Measurements from ENCODE around the gene SLC35F1.
A peak's percentile ranks its signal among the peaks of the same experiment; 100 is the strongest.

The SLC35F1 gene

DNA sequence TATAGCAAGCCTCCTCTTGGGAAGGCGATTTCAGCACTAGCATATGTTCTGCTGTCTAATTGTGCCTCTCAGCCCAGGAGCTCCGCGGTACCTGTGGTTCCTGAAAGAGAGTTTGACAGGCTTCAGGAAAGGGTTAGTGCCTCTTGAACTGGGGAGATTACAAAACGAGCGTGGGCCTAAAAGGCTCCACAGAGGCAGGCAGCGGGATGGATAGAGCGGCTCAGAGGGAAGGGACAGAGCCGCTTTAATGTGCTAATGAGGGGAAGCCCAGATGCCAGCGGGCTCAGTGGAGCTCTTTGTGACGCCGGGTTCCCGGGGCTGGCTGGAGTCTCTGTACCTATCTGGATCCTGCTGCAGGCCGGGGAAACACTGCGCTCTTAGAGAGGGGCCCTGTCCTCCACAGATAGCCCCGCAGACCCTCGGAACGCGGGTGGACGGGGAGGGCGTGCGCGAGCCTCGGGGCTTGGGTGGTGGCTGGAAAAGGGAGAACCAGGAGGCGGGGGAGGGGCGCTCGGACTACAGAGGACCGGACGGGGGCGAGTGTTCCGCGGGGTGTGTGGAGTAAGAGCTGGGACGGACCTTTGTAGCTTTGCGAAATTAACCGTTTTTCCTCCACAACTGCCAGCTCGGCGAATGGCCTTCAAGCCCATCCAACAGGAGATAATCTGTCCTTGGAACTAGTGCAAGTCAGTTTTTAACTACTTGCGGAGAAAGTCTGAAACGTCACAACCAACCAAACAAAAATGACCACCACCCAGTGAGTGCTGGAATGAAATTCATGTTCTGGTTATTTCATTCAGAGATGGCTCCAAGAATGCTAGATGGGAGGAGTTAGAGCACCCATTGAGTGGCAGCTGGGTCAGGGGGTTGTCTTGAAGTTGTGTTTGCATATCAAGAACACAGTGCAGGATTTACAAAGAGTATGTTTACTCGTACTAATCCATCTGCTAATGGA lies 13.0 kb downstream of the SLC35F1 start:
- no peaks in the 10 kb centered on the region for H3K36me3 ChIP-seq (ENCODE audit: control insufficient read depth in 5 of 5, insufficient read depth in 5 of 5, low read length in 5 of 5)
- H3K4me1 ChIP-seq (ENCODE audit: control insufficient read depth in 5 of 5, insufficient read depth in 5 of 5, low read length in 5 of 5) = peaks cover 0 to 13% (median 10%) of the 10 kb centered on the region in 5 donors
- H3K27me3 ChIP-seq (ENCODE audit: control insufficient read depth in 5 of 5, insufficient read depth in 4 of 5, low read length in 5 of 5) = peaks cover 0 to 12% (median 2%) of the 10 kb centered on the region in 5 donors
- peak overlapping the region; percentile 52 to 64 (median 54) for H3K4me3 ChIP-seq (ENCODE audit: low read depth in 1 of 5, low read length in 5 of 5)
- H3K27ac ChIP-seq (ENCODE audit: low read depth, low read length) = no peak overlapping the region
- no peaks in the 10 kb centered on the region for H3K9me3 ChIP-seq (ENCODE audit: control insufficient read depth in 5 of 5, low read length in 5 of 5)
- peak overlapping the region in 3 of 5 donors; percentile 21 to 55 (median 27) for H3K9ac ChIP-seq (ENCODE audit: low read length in 5 of 5)

DNA sequence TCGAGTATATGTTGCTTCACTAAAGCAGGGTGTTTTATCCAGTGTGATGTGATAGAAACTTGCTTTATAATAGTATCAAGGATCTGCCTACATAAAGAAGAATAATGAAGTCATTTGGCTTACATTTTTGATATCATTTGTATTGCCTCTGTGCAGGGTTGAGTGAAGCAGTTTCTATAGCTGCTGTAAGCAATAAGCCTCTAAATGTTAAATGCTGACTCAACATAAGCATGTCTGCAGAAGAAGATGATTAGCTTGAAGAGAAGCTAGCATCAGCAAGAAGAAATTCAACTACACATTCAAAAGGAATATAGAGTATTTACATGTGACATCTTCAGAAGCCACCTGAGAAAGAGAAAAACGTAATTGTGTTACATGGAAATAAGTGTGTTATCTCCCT lies 17.6 kb downstream of the SLC35F1 start:
- peaks cover 0 to 15% (median 10%) of the 10 kb centered on the region in 5 donors for H3K9me3 ChIP-seq (ENCODE audit: control insufficient read depth in 5 of 5, low read length in 5 of 5)
- no peaks in the 10 kb centered on the region for H3K36me3 ChIP-seq (ENCODE audit: control insufficient read depth in 5 of 5, insufficient read depth in 5 of 5, low read length in 5 of 5)
- H3K27me3 ChIP-seq (ENCODE audit: control insufficient read depth in 5 of 5, insufficient read depth in 4 of 5, low read length in 5 of 5) = peaks cover 0 to 7% (median 0%) of the 10 kb centered on the region in 5 donors
- H3K4me3 ChIP-seq (ENCODE audit: low read depth in 1 of 5, low read length in 5 of 5) = no peak overlapping the region
- no peak overlapping the region for H3K9ac ChIP-seq (ENCODE audit: low read length in 5 of 5)
- H3K4me1 ChIP-seq (ENCODE audit: control insufficient read depth in 5 of 5, insufficient read depth in 5 of 5, low read length in 5 of 5) = peaks cover 0 to 9% (median 9%) of the 10 kb centered on the region in 5 donors
- no peak overlapping the region for H3K27ac ChIP-seq (ENCODE audit: low read depth, low read length)

DNA sequence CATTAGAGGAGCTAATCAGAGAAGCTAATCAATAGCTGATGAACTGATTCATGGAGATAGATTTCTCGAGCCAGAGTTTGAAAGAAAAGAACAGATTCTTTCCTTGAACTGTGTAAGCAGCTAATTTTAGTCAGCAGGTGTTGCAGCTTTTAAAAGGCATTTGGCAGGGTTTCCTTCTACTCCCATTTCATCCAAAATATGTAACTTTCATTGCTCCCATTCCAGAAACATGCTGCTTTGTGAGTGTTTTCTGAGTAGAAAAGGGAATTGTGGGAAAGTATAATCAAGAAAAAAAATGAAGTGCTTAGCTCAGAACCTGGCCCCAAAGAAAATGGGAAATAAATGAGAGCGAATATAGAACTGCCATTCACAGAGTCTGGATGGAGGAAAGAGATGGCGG lies 20.8 kb downstream of the SLC35F1 start:
- no peaks in the 10 kb centered on the region for H3K27me3 ChIP-seq (ENCODE audit: control insufficient read depth in 5 of 5, insufficient read depth in 4 of 5, low read length in 5 of 5)
- no peak overlapping the region for H3K27ac ChIP-seq (ENCODE audit: low read depth, low read length)

DNA sequence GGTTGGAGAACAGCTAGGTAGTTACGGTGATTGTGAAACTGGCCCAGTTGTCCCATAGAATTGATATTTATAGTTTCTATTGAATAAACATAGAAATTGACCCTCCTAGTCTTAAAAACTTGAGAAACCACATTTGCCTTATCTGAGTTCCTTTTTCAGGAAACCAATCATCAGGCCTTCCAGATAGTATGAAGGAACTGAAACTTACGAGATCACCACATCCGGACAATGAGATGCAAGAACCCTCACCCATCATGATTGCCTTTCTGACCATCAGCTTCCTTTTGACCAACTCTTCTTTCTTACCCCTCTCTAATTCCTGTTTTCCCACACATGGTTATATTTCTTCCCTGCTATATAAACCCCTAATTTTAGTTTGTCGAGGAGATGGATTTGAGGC lies 21.8 kb downstream of the SLC35F1 start:
- H3K4me3 ChIP-seq (ENCODE audit: low read depth in 1 of 5, low read length in 5 of 5) = no peak overlapping the region
- no peaks in the 10 kb centered on the region for H3K27me3 ChIP-seq (ENCODE audit: control insufficient read depth in 5 of 5, insufficient read depth in 4 of 5, low read length in 5 of 5)
- H3K4me1 ChIP-seq (ENCODE audit: control insufficient read depth in 5 of 5, insufficient read depth in 5 of 5, low read length in 5 of 5) = no peaks in the 10 kb centered on the region
- no peak overlapping the region for H3K9ac ChIP-seq (ENCODE audit: low read length in 5 of 5)
- no peak overlapping the region for H3K27ac ChIP-seq (ENCODE audit: low read depth, low read length)
- no peaks in the 10 kb centered on the region for H3K36me3 ChIP-seq (ENCODE audit: control insufficient read depth in 5 of 5, insufficient read depth in 5 of 5, low read length in 5 of 5)
- H3K9me3 ChIP-seq (ENCODE audit: control insufficient read depth in 5 of 5, low read length in 5 of 5) = peaks cover 0 to 19% (median 13%) of the 10 kb centered on the region in 5 donors

More for the DNA sequence above, 20.8 kb downstream of the SLC35F1 start:
- Histone ChIP-seq H3K4me1 (ENCODE audit: control insufficient read depth in 5 of 5, insufficient read depth in 5 of 5, low read length in 5 of 5) (no peaks in the 10 kb centered on the region), H3K9ac (ENCODE audit: low read length in 5 of 5) (no peak overlapping the region), H3K4me3 (ENCODE audit: low read depth in 1 of 5, low read length in 5 of 5) (no peak overlapping the region), H3K9me3 (ENCODE audit: control insufficient read depth in 5 of 5, low read length in 5 of 5) (peaks cover 0 to 19% (median 13%) of the 10 kb centered on the region in 5 donors), H3K36me3 (ENCODE audit: control insufficient read depth in 5 of 5, insufficient read depth in 5 of 5, low read length in 5 of 5) (no peaks in the 10 kb centered on the region)

DNA sequence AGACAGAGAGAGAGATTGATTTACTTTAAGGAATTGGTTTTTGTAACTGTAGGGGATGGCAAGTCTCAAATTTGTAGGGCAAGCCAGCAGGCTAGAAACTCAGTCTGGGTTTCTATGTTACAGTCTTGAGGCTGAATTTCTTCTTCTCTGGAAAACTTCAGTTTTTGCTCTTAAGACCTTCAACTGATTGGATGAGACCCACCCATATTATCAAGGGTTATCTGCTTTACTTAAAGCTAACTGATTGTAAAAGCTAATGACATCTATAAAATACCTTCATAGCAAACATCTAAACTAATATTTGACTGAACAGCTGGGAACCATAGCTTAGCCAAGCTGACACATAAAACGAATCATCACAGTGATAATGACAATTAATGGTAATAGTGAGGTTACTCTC lies 22.4 kb downstream of the SLC35F1 start:
- Histone ChIP-seq H3K27ac (ENCODE audit: low read depth, low read length) (no peak overlapping the region), H3K36me3 (ENCODE audit: control insufficient read depth in 5 of 5, insufficient read depth in 5 of 5, low read length in 5 of 5) (no peaks in the 10 kb centered on the region), H3K27me3 (ENCODE audit: control insufficient read depth in 5 of 5, insufficient read depth in 4 of 5, low read length in 5 of 5) (no peaks in the 10 kb centered on the region), H3K9me3 (ENCODE audit: control insufficient read depth in 5 of 5, low read length in 5 of 5) (peaks cover 0 to 19% (median 13%) of the 10 kb centered on the region in 5 donors), H3K4me3 (ENCODE audit: low read depth in 1 of 5, low read length in 5 of 5) (no peak overlapping the region), H3K4me1 (ENCODE audit: control insufficient read depth in 5 of 5, insufficient read depth in 5 of 5, low read length in 5 of 5) (no peaks in the 10 kb centered on the region), H3K9ac (ENCODE audit: low read length in 5 of 5) (no peak overlapping the region)

DNA sequence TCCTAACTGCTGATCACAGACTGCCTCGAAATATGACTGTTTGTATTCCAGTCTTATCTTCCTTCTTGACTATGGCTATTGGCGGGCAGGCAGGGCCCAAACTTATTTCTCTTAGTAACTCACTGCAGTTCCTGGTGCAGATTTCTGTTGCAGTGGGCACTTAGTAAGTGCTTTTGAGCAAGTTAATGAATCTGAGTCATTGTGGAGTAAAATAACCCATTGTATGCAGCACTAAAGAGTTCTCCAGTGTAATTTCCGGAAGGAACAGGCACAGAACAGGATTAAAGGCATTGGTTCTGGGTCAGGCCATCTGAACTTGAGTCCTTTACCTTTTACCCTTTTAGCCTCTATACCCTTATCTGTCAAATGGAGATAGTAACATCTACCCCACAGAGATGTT lies 23.6 kb downstream of the SLC35F1 start:
- no peaks in the 10 kb centered on the region for H3K4me1 ChIP-seq (ENCODE audit: control insufficient read depth in 5 of 5, insufficient read depth in 5 of 5, low read length in 5 of 5)
- H3K4me3 ChIP-seq (ENCODE audit: low read depth in 1 of 5, low read length in 5 of 5) = no peak overlapping the region
- no peaks in the 10 kb centered on the region for H3K36me3 ChIP-seq (ENCODE audit: control insufficient read depth in 5 of 5, insufficient read depth in 5 of 5, low read length in 5 of 5)
- H3K27ac ChIP-seq (ENCODE audit: low read depth, low read length) = no peak overlapping the region
- H3K27me3 ChIP-seq (ENCODE audit: control insufficient read depth in 5 of 5, insufficient read depth in 4 of 5, low read length in 5 of 5) = no peaks in the 10 kb centered on the region
- H3K9ac ChIP-seq (ENCODE audit: low read length in 5 of 5) = no peak overlapping the region
- H3K9me3 ChIP-seq (ENCODE audit: control insufficient read depth in 5 of 5, low read length in 5 of 5) = peaks cover 0 to 19% (median 13%) of the 10 kb centered on the region in 5 donors

DNA sequence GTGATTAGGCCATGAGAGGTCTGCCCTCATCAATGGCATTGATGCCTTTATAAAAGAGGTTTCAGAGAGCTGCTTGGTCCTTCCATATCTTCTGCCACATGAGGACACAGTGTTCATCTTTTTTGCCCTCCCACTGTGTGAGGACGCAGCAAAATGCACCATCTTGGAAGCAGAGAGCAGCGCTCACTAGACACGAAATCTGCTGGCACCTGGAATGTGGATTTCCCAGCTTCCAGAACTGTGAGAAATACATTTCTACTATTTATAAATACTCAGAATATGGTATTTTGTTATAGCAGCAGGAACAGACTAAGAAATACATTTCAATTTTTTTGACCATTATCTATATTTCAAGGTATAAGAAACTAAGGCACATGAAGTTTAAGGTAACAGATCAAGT lies 24.9 kb downstream of the SLC35F1 start:
- no peak overlapping the region for H3K9ac ChIP-seq (ENCODE audit: low read length in 5 of 5)
- H3K4me1 ChIP-seq (ENCODE audit: control insufficient read depth in 5 of 5, insufficient read depth in 5 of 5, low read length in 5 of 5) = no peaks in the 10 kb centered on the region
- no peaks in the 10 kb centered on the region for H3K27me3 ChIP-seq (ENCODE audit: control insufficient read depth in 5 of 5, insufficient read depth in 4 of 5, low read length in 5 of 5)
- H3K4me3 ChIP-seq (ENCODE audit: low read depth in 1 of 5, low read length in 5 of 5) = no peak overlapping the region
- H3K9me3 ChIP-seq (ENCODE audit: control insufficient read depth in 5 of 5, low read length in 5 of 5) = peaks cover 0 to 19% (median 13%) of the 10 kb centered on the region in 5 donors
- no peak overlapping the region for H3K27ac ChIP-seq (ENCODE audit: low read depth, low read length)
- H3K36me3 ChIP-seq (ENCODE audit: control insufficient read depth in 5 of 5, insufficient read depth in 5 of 5, low read length in 5 of 5) = no peaks in the 10 kb centered on the region

DNA sequence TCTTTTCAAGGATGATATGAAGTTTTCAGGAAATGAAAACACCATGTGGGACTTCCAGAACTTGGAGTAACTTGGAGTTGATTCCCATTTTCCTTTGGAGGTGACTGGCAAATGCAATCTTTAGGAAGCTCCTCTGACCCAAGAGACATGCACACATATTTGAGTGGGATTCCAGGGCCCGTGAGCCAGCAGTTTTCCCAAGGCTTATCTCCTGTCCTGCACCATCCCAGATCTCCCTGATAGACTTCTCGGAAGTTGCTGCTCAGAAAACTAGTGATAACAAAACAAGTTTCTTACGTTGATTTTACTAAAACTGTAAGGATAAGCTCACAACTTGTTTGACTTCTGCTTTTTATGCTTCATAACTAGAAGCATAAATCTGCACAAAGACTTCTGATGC lies 25.6 kb downstream of the SLC35F1 start:
- no peaks in the 10 kb centered on the region for H3K36me3 ChIP-seq (ENCODE audit: control insufficient read depth in 5 of 5, insufficient read depth in 5 of 5, low read length in 5 of 5)
- H3K9ac ChIP-seq (ENCODE audit: low read length in 5 of 5) = no peak overlapping the region
- no peaks in the 10 kb centered on the region for H3K4me1 ChIP-seq (ENCODE audit: control insufficient read depth in 5 of 5, insufficient read depth in 5 of 5, low read length in 5 of 5)
- no peak overlapping the region for H3K4me3 ChIP-seq (ENCODE audit: low read depth in 1 of 5, low read length in 5 of 5)
- H3K27me3 ChIP-seq (ENCODE audit: control insufficient read depth in 5 of 5, insufficient read depth in 4 of 5, low read length in 5 of 5) = no peaks in the 10 kb centered on the region
- H3K27ac ChIP-seq (ENCODE audit: low read depth, low read length) = no peak overlapping the region
- peaks cover 0 to 19% (median 13%) of the 10 kb centered on the region in 5 donors for H3K9me3 ChIP-seq (ENCODE audit: control insufficient read depth in 5 of 5, low read length in 5 of 5)

DNA sequence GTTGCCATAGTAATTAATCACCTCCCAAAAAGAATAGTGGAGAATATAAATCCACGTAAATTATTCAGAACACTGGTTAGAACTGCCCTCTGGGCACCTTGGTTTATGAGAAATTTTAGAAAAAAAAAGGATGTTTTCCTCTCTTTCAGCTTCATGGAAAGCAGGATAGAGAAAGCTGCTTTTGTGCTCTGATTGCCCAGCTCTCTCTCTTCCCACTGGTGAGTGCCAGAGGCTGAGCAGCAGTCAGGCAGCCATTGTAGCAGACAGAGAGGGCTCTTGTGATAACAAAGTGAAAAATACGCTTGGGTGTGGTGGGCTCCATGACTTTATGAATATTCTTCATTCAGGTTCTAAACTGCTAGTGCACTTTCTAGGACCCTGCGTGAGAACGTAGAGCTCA lies 26.4 kb downstream of the SLC35F1 start:
- no peaks in the 10 kb centered on the region for H3K36me3 ChIP-seq (ENCODE audit: control insufficient read depth in 5 of 5, insufficient read depth in 5 of 5, low read length in 5 of 5)
- no peak overlapping the region for H3K4me3 ChIP-seq (ENCODE audit: low read depth in 1 of 5, low read length in 5 of 5)
- no peak overlapping the region for H3K9ac ChIP-seq (ENCODE audit: low read length in 5 of 5)
- peaks cover 0 to 14% (median 12%) of the 10 kb centered on the region in 5 donors for H3K9me3 ChIP-seq (ENCODE audit: control insufficient read depth in 5 of 5, low read length in 5 of 5)
- no peak overlapping the region for H3K27ac ChIP-seq (ENCODE audit: low read depth, low read length)
- H3K4me1 ChIP-seq (ENCODE audit: control insufficient read depth in 5 of 5, insufficient read depth in 5 of 5, low read length in 5 of 5) = no peaks in the 10 kb centered on the region
- no peaks in the 10 kb centered on the region for H3K27me3 ChIP-seq (ENCODE audit: control insufficient read depth in 5 of 5, insufficient read depth in 4 of 5, low read length in 5 of 5)

DNA sequence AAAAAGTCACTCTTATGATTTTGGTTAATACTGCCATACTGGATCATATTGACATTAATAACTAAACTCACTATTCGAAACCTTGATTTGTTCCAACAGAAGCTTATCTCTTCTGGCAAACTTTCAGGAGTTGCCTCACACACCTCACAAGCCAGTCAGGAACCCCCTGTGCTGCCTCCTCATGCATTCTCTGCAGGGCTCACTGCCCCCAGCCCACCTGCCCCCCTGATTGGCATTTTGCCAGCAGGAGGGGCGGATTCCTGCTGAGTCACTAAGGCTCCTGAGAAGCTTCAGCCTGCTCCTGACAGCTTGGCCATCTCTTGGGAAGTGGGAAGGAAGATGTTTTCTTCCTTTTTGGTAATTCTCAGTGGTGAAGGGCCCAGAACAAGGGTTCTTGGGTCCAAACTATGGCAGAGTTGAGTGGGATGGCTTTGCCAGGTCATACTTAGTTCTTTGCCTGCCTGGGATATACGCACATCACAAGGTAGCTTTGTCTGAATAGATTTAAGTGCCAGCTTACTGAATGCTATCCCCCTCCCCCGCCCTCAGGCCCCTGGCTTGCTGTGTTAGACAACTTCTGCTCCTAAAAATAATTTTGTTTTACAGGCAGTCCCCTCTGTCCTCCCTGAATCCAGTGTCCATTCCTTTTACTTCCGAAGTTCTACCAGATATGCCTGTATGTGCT lies 31.4 kb downstream of the SLC35F1 start:
- Histone ChIP-seq H3K4me3 (ENCODE audit: low read depth in 1 of 5, low read length in 5 of 5) (no peak overlapping the region), H3K27ac (ENCODE audit: low read depth, low read length) (no peak overlapping the region), H3K9me3 (ENCODE audit: control insufficient read depth in 5 of 5, low read length in 5 of 5) (no peaks in the 10 kb centered on the region), H3K36me3 (ENCODE audit: control insufficient read depth in 5 of 5, insufficient read depth in 5 of 5, low read length in 5 of 5) (no peaks in the 10 kb centered on the region), H3K27me3 (ENCODE audit: control insufficient read depth in 5 of 5, insufficient read depth in 4 of 5, low read length in 5 of 5) (no peaks in the 10 kb centered on the region), H3K9ac (ENCODE audit: low read length in 5 of 5) (no peak overlapping the region), H3K4me1 (ENCODE audit: control insufficient read depth in 5 of 5, insufficient read depth in 5 of 5, low read length in 5 of 5) (no peaks in the 10 kb centered on the region)

Measured in subcutaneous abdominal adipose tissue (tissue), 5 donors.